GM18870 (cell line): ENCODE results near the gene UBB.

Experiments used
- ATAC-seq: cut with Tn5 transposase; IDR thresholded peaks from one replicate; pipeline ENCODE4 v1.9.1; 2021; ENCODE audit warnings: moderate library complexity; ENCODE audit not compliant: unreplicated experiment

UBB gene

DNA sequence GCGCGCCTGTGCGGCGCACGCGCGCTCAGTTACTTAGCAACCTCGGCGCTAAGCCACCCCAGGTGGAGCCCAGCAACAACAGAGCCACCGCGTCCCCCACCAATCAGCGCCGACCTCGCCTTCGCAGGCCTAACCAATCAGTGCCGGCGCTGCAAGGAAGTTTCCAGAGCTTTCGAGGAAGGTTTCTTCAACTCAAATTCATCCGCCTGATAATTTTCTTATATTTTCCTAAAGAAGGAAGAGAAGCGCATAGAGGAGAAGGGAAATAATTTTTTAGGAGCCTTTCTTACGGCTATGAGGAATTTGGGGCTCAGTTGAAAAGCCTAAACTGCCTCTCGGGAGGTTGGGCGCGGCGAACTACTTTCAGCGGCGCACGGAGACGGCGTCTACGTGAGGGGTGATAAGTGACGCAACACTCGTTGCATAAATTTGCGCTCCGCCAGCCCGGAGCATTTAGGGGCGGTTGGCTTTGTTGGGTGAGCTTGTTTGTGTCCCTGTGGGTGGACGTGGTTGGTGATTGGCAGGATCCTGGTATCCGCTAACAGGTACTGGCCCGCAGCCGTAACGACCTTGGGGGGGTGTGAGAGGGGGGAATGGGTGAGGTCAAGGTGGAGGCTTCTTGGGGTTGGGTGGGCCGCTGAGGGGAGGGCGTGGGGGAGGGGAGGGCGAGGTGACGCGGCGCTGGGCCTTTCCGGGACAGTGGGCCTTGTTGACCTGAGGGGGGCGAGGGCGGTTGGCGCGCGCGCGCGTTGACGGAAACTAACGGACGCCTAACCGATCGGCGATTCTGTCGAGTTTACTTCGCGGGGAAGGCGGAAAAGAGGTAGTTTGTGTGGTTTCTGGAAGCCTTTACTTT, at the start of gene UBB:
TSS of gene UBB (plus strand) at position 452 of the 856 bp plus-strand sequence. CDS start 817 bp downstream, outside the sequence.
- ATAC-seq, result peak; percentile 85

GRCh38 chr17:16338391-16338790, 42.5 kb upstream of the UBB start:
- no peak for ATAC-seq

- no peak for ATAC-seq
Measured at GRCh38 chr17:16339402-16339801, 41.5 kb upstream of the UBB start.

GRCh38 chr17:16339959-16340358, 40.9 kb upstream of the UBB start:
- ATAC-seq, result no peak

DNA sequence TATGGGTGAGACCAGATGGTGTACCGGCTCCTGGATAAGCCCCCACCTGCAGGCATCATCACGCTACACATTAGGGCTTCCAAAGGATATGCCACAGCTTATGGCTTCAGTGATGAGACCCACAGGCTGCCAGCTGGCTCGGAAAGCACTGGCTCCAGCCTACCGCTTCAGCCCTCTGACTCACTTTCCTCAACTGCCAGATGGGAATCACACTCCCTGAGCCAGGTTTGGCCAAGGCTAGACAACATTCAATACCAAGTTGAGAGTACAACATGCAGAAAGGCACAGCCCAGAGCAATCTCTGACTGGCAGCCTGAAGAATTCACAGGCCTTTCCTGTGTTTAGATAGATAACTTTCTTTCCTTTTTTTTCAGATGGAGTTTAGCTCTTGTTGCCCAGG, 37.9 kb upstream of the UBB start:
- no peak for ATAC-seq

DNA sequence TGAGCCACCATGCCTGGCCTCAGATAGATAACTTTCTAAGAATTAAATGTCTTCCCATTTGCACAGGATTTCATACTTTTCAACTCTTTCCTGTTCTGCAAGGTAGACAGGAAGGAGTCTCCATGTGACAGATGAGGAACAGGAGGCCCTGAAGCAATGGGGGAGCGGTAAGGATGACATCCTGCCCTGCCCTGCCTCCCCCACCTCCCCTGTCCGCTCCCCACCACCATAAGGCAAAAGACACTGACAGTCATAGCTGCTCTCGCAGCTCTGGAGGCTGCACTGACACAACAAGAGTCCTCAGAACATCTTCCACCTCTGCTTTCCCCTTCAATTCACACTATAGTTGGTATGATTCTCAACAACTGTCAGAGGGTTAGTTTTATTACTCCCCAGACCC, 37.3 kb upstream of the UBB start:
- no peak for ATAC-seq

DNA sequence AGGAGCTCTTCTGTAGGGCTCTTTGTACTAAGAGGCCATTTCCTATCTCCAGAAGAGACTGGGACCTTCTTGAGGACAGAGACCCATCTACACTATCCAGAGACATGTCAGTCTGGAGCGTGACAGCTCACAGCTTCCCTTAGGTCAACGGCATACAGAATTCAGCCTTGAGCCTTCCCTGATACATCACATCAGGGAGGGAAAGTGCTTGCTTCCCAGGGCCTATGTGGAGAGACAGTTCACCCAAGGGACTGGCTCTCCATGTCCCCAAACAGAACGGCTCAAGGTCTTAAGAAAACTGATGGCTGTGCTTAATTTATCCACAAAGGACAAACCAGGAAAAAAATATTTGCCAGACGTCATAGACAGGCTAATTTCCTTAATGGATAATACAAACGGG, 35.3 kb upstream of the UBB start:
- ATAC-seq, result no peak

- ATAC-seq, result no peak
Measured at GRCh38 chr17:16346721-16347271, 34.1 kb upstream of the UBB start.

DNA sequence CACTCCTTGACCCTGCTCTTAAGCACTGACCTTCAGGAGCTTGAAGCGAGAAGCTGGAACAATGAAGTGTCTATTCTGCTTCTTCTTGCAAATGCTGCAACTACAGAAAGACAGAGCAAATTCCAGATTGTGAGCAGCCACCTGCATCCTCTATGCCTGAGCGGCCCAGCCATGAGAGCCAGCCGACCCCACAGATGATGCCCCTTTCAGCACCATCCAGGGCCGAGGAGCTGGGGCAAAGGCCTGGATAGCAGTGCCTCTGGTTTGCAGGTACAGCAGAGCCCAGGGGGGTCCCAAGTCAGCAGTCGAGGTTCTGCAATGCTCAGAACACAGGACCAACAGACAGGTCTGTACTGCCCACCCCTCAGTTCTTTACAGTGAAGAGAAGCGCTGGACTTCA, 32.3 kb upstream of the UBB start:
- no peak for ATAC-seq

GRCh38 chr17:16349431-16349830, 31.5 kb upstream of the UBB start:
- ATAC-seq, result no peak

- no peak for ATAC-seq
Measured at GRCh38 chr17:16351831-16352230, 29.1 kb upstream of the UBB start.

- ATAC-seq, result no peak
Measured at GRCh38 chr17:16352303-16352666, 28.6 kb upstream of the UBB start.

DNA sequence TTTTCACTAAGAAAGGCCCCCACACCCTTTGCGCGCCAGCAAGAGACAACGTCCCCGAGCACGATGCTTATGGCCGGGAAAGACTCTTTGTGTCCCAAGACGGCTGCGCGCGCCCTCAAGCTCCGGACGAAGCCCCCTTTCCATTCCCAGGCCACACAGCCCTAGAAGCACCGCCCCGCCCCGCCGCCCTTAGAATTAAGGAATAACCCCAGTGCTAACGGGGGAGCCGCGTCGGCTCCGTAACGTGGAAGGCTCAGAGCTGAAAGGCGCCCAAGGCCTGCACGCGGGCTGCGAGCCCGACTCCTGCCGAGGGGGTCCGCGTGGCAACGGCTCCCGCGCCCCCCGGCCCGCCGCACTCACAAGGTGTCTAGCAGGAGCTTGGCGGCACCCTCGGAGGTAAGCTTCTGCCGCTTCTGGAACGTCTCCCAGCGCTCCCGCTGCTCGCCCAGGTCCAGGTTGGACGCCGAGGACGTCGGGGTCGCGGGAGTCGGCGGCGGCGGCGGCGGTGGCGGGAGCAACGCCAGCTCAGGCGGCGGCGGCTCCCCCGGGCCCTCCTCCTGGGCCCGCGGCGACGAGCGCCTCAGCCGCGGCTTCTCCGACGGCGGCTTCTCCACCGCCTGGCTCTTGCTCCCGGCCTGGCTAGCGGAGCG, 28.1 kb upstream of the UBB start:
- no peak for ATAC-seq

DNA sequence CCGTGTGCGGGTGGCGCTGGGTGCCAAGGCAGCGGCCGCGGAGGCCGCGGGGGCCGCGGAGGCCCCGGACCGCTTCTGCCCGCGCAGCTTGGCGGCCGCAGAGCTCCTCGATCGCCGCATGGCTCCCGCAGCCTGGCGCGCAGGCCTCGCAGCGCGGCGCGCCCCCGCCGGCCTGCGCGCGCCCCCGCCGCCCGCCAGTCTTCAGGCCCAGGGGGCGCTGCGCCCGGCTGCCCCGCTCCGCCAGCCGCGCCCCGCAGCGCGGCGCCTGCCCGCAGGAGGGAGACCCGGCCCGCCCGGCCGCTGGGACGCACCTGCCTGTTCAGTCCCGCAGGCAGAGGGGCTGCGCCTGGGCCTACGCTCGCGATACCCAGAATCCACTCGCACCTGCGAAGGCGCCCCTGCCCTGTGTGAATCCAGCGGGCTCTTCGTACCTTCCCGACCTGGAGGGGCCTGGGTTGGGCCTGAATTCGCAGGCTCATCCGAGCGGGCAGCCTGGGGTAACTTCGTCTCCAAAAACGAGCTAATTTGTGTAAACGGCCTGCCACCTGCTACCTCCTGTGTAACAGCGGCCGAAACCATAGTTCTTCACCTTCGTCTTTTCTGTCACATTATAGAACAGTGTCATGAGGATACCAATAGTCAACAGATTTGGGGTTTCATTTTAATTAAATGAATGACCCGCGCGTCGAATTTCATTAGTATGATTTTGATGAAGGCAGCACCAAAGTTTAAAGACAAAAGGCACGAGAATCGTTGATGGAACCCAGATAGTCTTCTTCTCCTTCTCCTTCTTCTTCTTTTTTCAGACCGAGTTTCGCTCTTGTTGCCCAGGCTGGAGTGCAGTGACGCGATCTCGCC, 27.3 kb upstream of the UBB start, which contains the start of gene CENPV:
TSS of gene CENPV (minus strand) at position 153 of the 858 bp plus-strand sequence. CDS start at position 120, 33 bp downstream.
- no peak for ATAC-seq

DNA sequence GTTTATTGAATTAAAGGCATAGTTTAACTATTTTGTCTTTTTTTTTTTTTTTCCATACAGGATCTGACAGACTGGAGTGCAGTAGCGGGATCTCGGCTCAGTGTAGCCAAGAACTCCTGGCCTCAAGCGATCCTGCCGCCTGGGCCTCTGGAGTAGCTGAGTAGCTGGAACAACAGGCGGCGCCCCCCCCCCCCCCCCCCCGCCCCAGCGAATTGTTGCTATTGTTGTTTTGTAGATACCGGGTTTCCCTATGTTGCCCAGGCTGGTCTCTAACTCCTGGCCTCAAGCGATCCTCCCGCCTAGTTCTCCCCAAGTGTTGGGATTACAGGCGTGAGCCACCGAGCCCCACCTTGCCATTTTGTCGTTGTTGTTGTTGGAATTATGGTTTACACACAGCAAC, 26.3 kb upstream of the UBB start:
- no peak for ATAC-seq

- no peak for ATAC-seq
Measured at GRCh38 chr17:16358394-16358793, 22.5 kb upstream of the UBB start.

DNA sequence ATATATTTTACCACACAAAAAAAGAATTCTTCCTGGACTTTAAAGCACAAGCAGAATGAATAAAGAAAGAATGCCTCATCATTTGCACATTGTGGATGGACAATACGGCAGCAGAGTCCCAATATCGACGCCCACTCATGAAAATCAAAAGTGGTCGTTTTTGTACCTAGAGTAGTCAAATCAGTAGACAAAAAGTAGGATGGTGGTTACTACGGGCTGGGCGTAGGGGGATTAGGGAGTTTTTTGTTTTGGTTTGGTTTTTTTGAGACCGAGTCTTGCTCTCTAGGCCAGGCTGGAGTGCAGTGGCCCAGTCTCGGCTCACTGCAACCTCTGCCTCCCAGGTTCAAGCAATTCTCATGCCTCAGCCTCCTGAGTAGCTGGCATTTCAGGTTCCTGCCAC, 19.0 kb upstream of the UBB start:
- ATAC-seq, result no peak

DNA sequence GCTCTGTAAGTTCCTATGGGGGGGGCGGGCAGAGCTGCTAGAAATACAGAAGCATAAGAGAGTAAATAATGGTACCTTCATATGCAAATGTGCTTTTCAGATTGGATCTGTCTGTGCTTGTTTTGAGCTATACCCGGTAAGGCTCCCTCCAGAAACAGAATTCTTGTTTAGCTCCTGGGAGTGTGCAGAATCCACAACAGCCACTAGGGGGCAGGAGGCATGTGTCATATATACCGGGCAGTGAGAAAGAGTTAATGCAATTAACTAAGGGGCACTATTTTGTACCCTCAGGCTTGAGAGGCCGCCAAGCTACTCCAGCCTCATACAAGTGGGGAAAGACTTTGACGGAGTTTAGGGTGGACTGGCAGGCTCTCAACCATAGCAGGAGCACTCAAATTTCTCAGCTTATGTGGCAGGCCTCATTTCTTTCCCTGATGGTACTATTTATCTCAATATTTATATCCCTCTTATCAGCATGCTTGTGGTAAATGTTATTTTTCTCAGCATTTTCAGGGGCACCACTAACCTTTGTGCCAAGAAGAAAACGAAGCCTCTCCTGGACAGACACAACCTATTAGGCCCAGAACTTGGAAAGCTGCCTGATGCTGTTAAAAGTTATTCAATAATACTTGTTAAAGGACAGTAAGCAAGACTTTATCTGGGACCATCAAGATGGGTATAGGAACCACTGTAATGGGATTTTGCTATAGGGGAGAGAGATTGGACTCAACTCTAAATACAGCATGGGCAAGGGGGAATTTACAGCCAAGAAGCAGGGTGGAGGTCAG, 16.9 kb upstream of the UBB start:
- no peak for ATAC-seq

GRCh38 chr17:16364625-16365024, 16.3 kb upstream of the UBB start:
- no peak for ATAC-seq

DNA sequence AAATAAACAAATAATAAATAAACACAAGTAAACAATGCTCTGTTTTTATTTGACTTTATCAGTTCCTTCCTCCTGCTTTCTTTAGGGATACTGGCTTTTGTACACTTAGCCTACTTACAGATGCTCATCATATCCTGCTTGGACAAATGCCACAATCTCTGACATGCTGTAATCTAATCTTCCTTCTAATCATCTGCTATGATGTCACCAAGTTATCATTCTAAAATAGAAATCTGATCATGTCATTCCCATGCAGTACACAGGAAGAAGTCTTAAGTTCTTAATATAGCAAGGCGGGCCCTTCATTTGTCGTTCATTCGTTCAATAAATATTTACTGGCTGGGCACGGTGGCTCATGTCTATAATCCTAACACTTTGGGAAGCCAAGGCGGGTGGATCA, 9.1 kb upstream of the UBB start:
- ATAC-seq, result no peak
